HepG2 (cell line): ENCODE measurements around the gene FFAR1. TPM values are rescaled to one million over a fixed set of nuclear protein-coding genes. Genes with fewer than 3 reads are reported as not detected.

Experiments
- CREB1 ChIP-seq, 2 experiments: fragments of 450-650 bp in 1 of 2; IDR thresholded peaks; 2 replicates each; pipeline ENCODE4 v1.6.1; 2016 to 2017; ENCODE audit warnings: control low read depth in 1 of 2, mild to moderate bottlenecking in 1 of 2, missing compliant biosample characterization in 1 of 2, missing genetic modification characterization in 1 of 2
- HNF4G ChIP-seq, 2 experiments: sonication (generic) in 1 of 2; formaldehyde crosslinking in 1 of 2; IDR thresholded peaks; 2 replicates each; pipeline versions ENCODE4 v1.4.0 to v1.6.1; 2011 to 2020; ENCODE audit warnings: borderline replicate concordance in 2 of 2, low read depth in 2 of 2, mild to moderate bottlenecking in 2 of 2, low read length in 1 of 2, missing genetic modification reagents in 1 of 2, moderate library complexity in 1 of 2
- KDM2A ChIP-seq: sonication (generic); formaldehyde crosslinking; IDR thresholded peaks from 2 replicates; pipeline ENCODE4 v1.4.0; 2020; ENCODE audit warnings: low read depth, missing genetic modification reagents, borderline replicate concordance
- KLF12 ChIP-seq: sonication (generic); formaldehyde crosslinking; IDR thresholded peaks from 2 replicates; pipeline ENCODE4 v1.4.0; 2020; ENCODE audit warnings: missing genetic modification reagents, borderline replicate concordance
- LCORL ChIP-seq, 2 experiments: fragments of 450-650 bp in 1 of 2; sonication (generic) in 1 of 2; formaldehyde crosslinking in 1 of 2; IDR thresholded peaks; 2 replicates each; pipeline versions ENCODE4 v1.5.0 to v1.6.1; 2017 to 2020; ENCODE audit warnings: antibody characterized with exemption in 1 of 2, missing genetic modification reagents in 1 of 2
- MEIS2 ChIP-seq: sonication (generic); formaldehyde crosslinking; IDR thresholded peaks from 2 replicates; pipeline ENCODE4 v1.9.0; 2021; ENCODE audit warnings: mild to moderate bottlenecking, missing genetic modification reagents
- MXI1 ChIP-seq: IDR thresholded peaks from 3 replicates; pipeline ENCODE4 v1.6.1; 2012; ENCODE audit warnings: low read depth, low read length, inconsistent platforms, borderline replicate concordance
- ZNF556 ChIP-seq: sonication (generic); formaldehyde crosslinking; IDR thresholded peaks from 2 replicates; pipeline ENCODE4 v1.4.0; 2020; ENCODE audit warnings: mild to moderate bottlenecking, missing genetic modification reagents, borderline replicate concordance
- ZNF639 ChIP-seq: conservative IDR thresholded peaks from 2 replicates; pipeline ENCODE4 v1.6.1; 2018; ENCODE audit warnings: missing genetic modification reagents
- ZNF710 ChIP-seq: sonication (generic); formaldehyde crosslinking; IDR thresholded peaks from 2 replicates; pipeline ENCODE4 v1.5.0; 2020; ENCODE audit warnings: mild to moderate bottlenecking, missing genetic modification reagents, borderline replicate concordance
- ZSCAN9 ChIP-seq: IDR thresholded peaks from 2 replicates; pipeline ENCODE4 v1.6.1; 2016; ENCODE audit warnings: borderline replicate concordance
- polyA plus RNA-seq, 8 experiments: library from polyadenylated mRNA; depleted of rRNA in 3 of 8; stranded (reverse) in 7 of 8; unstranded in 1 of 8; fragments of >200 nt; fragmentation: Illumina TruSeq in 4 of 8; extraction: Trizol in 4 of 8; gene quantifications; 2 replicates each; pipeline versions ENCODE4 v1.2.1 to v1.2.3, GENCODE V29; 2011 to 2016; ENCODE audit warnings: low read depth in 4 of 8, missing spikeins in 1 of 8, mixed read lengths in 1 of 8; ENCODE audit not compliant: insufficient read depth in 1 of 8
- total RNA-seq, 5 experiments: library from RNA; depleted of rRNA; stranded (reverse); fragments of >200 nt; fragmentation: Illumina TruSeq; extraction: Trizol; gene quantifications; 2 replicates each; pipeline ENCODE4 v1.2.3, GENCODE V29; 2016; ENCODE audit warnings: low read depth in 1 of 5
- TF ChIP-seq, protein P1 (sequence below): sonication (generic); formaldehyde crosslinking; IDR thresholded peaks from 2 replicates; pipeline ENCODE4 v1.5.1; 2020; ENCODE audit warnings: mild to moderate bottlenecking, missing genetic modification reagents, moderate library complexity
- TF ChIP-seq, protein P2 (sequence below): sonication (generic); formaldehyde crosslinking; IDR thresholded peaks from 2 replicates; pipeline ENCODE4 v1.4.0; 2020; ENCODE audit warnings: missing genetic modification reagents

Gene FFAR1
- total and polyA plus RNA-seq, 2 of the 13 experiments (the other 11 are each of a cell fraction or from before 2014, with no cell fraction given) = not detected

DNA sequence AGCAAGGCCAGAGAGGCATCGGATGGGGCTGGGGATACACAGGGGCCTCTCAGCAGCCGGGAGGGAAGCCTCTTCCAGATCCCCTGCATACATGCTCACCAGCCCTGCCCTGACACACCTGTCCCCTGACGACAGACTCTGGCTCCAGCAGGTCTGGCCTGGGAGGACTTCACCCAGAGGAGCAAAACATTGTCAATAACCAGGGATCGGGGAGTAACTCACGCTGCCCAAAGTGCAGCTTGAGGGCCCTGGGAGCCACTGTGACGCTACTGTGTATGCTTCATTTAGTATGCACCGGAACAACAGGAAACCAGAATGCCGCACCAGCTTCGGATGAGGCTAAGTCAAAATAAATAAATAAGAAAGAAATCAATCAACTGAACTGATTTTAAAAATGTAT is 31.1 kb upstream of the FFAR1 start (continued):
- TF ChIP-seq MXI1 = 0 out of 3 replicates have a peak, but pooled peaks have one; percentile 15
- TF ChIP-seq ZNF556 (CRISPR knock-in tag) = 0 out of 2 replicates have a peak, but pooled peaks have one; percentile 37
- TF ChIP-seq, protein P1, sequence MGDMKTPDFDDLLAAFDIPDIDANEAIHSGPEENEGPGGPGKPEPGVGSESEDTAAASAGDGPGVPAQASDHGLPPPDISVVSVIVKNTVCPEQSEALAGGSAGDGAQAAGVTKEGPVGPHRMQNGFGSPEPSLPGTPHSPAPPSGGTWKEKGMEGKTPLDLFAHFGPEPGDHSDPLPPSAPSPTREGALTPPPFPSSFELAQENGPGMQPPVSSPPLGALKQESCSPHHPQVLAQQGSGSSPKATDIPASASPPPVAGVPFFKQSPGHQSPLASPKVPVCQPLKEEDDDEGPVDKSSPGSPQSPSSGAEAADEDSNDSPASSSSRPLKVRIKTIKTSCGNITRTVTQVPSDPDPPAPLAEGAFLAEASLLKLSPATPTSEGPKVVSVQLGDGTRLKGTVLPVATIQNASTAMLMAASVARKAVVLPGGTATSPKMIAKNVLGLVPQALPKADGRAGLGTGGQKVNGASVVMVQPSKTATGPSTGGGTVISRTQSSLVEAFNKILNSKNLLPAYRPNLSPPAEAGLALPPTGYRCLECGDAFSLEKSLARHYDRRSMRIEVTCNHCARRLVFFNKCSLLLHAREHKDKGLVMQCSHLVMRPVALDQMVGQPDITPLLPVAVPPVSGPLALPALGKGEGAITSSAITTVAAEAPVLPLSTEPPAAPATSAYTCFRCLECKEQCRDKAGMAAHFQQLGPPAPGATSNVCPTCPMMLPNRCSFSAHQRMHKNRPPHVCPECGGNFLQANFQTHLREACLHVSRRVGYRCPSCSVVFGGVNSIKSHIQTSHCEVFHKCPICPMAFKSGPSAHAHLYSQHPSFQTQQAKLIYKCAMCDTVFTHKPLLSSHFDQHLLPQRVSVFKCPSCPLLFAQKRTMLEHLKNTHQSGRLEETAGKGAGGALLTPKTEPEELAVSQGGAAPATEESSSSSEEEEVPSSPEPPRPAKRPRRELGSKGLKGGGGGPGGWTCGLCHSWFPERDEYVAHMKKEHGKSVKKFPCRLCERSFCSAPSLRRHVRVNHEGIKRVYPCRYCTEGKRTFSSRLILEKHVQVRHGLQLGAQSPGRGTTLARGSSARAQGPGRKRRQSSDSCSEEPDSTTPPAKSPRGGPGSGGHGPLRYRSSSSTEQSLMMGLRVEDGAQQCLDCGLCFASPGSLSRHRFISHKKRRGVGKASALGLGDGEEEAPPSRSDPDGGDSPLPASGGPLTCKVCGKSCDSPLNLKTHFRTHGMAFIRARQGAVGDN (CRISPR knock-in tag) = peak; percentile 74
- TF ChIP-seq KLF12 (CRISPR knock-in tag) = no peak
- TF ChIP-seq HNF4G (IDR thresholded peaks at IDR 0.05; ENCODE audit: borderline replicate concordance, low read depth, low read length) = peak; percentile 82
- TF ChIP-seq HNF4G (CRISPR knock-in tag; IDR thresholded peaks at IDR 0.05; ENCODE audit: borderline replicate concordance, low read depth) = no peak
- 0 out of 2 replicates have a peak, but pooled peaks have one; percentile 32 for TF ChIP-seq MEIS2 (CRISPR knock-in tag)
- TF ChIP-seq ZSCAN9 (CRISPR knock-in tag) = 0 out of 2 replicates have a peak, but pooled peaks have one; percentile 19
- 0 out of 2 replicates have a peak, but pooled peaks have one; percentile 70 for TF ChIP-seq ZNF710 (CRISPR knock-in tag)
- no peak for TF ChIP-seq LCORL (IDR thresholded peaks at IDR 0.05)
- TF ChIP-seq LCORL (CRISPR knock-in tag; IDR thresholded peaks at IDR 0.05) = peak; percentile 83; the same call in 1 of the 2 replicates
- peak; percentile 19; the same call in 1 of the 2 replicates for TF ChIP-seq KDM2A (CRISPR knock-in tag)
- no peak for TF ChIP-seq ZNF639 (CRISPR knock-in tag)
- TF ChIP-seq CREB1 (IDR thresholded peaks at IDR 0.05) = no peak
- peak; percentile 51; the same call in 1 of the 2 replicates for TF ChIP-seq CREB1 (CRISPR knock-in tag; IDR thresholded peaks at IDR 0.05)
- TF ChIP-seq, protein P2, sequence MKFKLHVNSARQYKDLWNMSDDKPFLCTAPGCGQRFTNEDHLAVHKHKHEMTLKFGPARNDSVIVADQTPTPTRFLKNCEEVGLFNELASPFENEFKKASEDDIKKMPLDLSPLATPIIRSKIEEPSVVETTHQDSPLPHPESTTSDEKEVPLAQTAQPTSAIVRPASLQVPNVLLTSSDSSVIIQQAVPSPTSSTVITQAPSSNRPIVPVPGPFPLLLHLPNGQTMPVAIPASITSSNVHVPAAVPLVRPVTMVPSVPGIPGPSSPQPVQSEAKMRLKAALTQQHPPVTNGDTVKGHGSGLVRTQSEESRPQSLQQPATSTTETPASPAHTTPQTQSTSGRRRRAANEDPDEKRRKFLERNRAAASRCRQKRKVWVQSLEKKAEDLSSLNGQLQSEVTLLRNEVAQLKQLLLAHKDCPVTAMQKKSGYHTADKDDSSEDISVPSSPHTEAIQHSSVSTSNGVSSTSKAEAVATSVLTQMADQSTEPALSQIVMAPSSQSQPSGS = 0 out of 2 replicates have a peak, but pooled peaks have one; percentile 27
